ENCODE data around the gene UBAP2.

Gene UBAP2

DNA sequence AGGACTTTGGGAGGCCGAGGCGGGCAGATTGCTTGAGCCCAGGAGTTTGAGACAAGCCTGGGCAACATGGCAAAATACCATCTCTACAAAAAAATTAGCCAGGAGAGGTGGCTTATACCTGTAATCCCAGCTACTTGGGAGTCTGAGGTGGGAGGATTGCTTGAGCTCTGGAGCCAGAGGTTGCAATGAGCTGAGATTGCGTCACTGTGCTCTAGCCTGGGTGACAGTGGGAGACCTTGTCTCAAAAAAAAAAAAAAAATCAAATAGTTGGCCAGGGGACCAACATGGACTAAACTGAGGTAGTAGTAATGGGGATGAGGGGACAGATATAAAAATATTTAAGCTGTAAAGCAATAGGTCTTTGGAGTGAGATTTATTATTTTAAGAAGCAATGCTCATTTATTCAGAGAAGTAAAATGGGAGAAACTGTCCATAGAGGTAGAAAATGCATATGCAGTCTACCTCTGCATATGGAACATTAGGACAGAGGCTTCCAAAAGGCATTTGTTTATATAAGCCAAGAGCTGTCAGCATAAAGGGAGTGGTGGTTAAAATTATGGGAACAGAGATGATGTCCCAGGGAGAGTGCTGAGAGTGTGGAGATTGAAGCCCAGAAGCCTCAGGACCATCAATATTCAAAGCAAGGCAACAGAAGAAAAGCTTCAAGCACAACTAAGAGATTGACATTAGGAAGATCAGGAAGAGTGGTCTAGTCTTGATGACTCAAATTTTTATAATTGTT is 133.6 kb downstream of the UBAP2 start:
- peaks cover 13 to 59% (median 41%) of the 10 kb centered on the region in 4 experiments for H3K36me3 ChIP-seq (ENCODE audit: control insufficient read depth in 4 of 4, insufficient read depth in 4 of 4, low read length in 3 of 4)
- POLR2A ChIA-PET, result no interaction called here
- no peak for DNase-seq
- no peaks in the 10 kb centered on the region for H3K9me3 ChIP-seq (ENCODE audit: control extremely low read depth in 1 of 5, control insufficient read depth in 4 of 5, insufficient read depth in 2 of 5, low read depth in 1 of 5, low read length in 4 of 5)
- no peak overlapping the region for H3K4me3 ChIP-seq (ENCODE audit: control insufficient read depth in 1 of 7, extremely low read depth in 1 of 7, insufficient read depth in 4 of 7, low read depth in 2 of 7, low read length in 6 of 7)
- no CpG with 5 or more reads among the region's 3 CpGs for WGBS (ENCODE audit: insufficient coverage)
- CTCF ChIA-PET, result interaction anchor here (1.0 to 5.8 kb wide), 2 partner anchors 10 to 101 kb away, joined by 3 to 31 read pairs; no protein-coding TSS in a partner anchor
- no peaks in the 10 kb centered on the region for H3K4me1 ChIP-seq (ENCODE audit: control extremely low read depth in 1 of 4, control insufficient read depth in 4 of 4, insufficient read depth in 4 of 4, low read length in 3 of 4)
- no peaks in the 10 kb centered on the region for H3K27me3 ChIP-seq (replicated peaks in 2 of 5; ENCODE audit: control insufficient read depth in 4 of 5, insufficient read depth in 5 of 5, low read length in 4 of 5)
- H3K27ac ChIP-seq (ENCODE audit: insufficient read depth in 1 of 2, low read depth in 1 of 2, low read length in 2 of 2, poor library complexity in 1 of 2, severe bottlenecking in 2 of 2), result no peak overlapping the region

DNA sequence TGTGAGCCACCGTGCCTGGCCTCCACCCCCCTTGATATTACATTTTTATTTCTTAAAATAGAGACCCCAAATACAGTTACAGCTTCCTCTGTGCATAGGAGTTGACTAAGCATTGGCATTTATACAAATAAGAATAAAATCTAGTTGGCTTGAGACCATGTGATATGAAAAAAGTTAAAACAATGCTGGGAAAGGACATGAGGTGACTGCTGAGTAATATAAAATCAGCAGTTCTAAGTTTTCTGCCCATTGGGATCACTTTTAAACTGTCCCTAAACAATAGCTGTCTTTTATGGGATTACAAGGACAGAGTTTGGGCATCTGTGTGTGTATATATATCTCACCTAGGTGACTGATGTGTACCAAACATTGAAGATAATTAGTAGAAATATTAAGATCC is 135.1 kb downstream of the UBAP2 start:
- Histone ChIP-seq H3K9me3 (ENCODE audit: control extremely low read depth in 1 of 5, control insufficient read depth in 4 of 5, insufficient read depth in 2 of 5, low read depth in 1 of 5, low read length in 4 of 5) (no peaks in the 10 kb centered on the region), H3K27ac (ENCODE audit: insufficient read depth in 1 of 2, low read depth in 1 of 2, low read length in 2 of 2, poor library complexity in 1 of 2, severe bottlenecking in 2 of 2) (no peak overlapping the region), H3K4me1 (ENCODE audit: control extremely low read depth in 1 of 4, control insufficient read depth in 4 of 4, insufficient read depth in 4 of 4, low read length in 3 of 4) (no peaks in the 10 kb centered on the region), H3K4me3 (ENCODE audit: control insufficient read depth in 1 of 7, extremely low read depth in 1 of 7, insufficient read depth in 4 of 7, low read depth in 2 of 7, low read length in 6 of 7) (no peak overlapping the region), H3K36me3 (ENCODE audit: control insufficient read depth in 4 of 4, insufficient read depth in 4 of 4, low read length in 3 of 4) (peaks cover 9 to 46% (median 32%) of the 10 kb centered on the region in 4 experiments), H3K27me3 (replicated peaks in 2 of 5; ENCODE audit: control insufficient read depth in 4 of 5, insufficient read depth in 5 of 5, low read length in 4 of 5) (no peaks in the 10 kb centered on the region)
- ChIA-PET POLR2A (no interaction called here), CTCF (interaction anchor here (1.1 to 5.8 kb wide), 5 partner anchors 8 to 58 kb away, joined by 3 to 31 read pairs (median 5); no protein-coding TSS in a partner anchor)
- DNase-seq, result no peak
- WGBS (ENCODE audit: insufficient coverage), result no CpG with 5 or more reads among the region's 1 CpG

DNA sequence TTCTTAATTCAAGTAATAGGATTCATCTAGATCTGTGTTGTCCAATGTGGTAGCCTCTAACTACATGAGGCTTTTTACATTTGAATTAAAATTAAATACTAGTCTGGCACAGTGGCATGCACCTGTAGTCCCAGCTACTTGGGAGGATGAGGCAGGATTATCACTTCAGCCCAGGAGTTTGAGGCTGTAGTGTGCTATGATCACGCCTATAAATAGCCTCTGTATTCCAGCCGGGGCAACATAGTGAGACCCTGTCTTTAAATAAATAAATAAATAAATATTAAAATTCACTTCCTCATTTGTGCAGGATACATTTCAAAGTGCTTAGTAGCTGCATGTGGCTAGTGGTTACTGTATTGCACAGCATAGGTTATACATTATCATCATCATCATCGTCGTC is 139.9 kb downstream of the UBAP2 start:
- H3K27ac ChIP-seq (ENCODE audit: insufficient read depth in 1 of 2, low read depth in 1 of 2, low read length in 2 of 2, poor library complexity in 1 of 2, severe bottlenecking in 2 of 2), result no peak overlapping the region
- no peaks in the 10 kb centered on the region for H3K27me3 ChIP-seq (replicated peaks in 2 of 5; ENCODE audit: control insufficient read depth in 4 of 5, insufficient read depth in 5 of 5, low read length in 4 of 5)
- no CpG with 5 or more reads among the region's 4 CpGs for WGBS (ENCODE audit: insufficient coverage)
- no peaks in the 10 kb centered on the region for H3K9me3 ChIP-seq (ENCODE audit: control extremely low read depth in 1 of 5, control insufficient read depth in 4 of 5, insufficient read depth in 2 of 5, low read depth in 1 of 5, low read length in 4 of 5)
- CTCF ChIA-PET, result interaction anchor here (1.3 kb wide), 1 partner anchor 12 kb away, joined by 3 read pairs; no protein-coding TSS in a partner anchor
- H3K36me3 ChIP-seq (ENCODE audit: control insufficient read depth in 4 of 4, insufficient read depth in 4 of 4, low read length in 3 of 4), result peaks cover 0 to 29% (median 14%) of the 10 kb centered on the region in 4 experiments
- no peaks in the 10 kb centered on the region for H3K4me1 ChIP-seq (ENCODE audit: control extremely low read depth in 1 of 4, control insufficient read depth in 4 of 4, insufficient read depth in 4 of 4, low read length in 3 of 4)
- H3K4me3 ChIP-seq (ENCODE audit: control insufficient read depth in 1 of 7, extremely low read depth in 1 of 7, insufficient read depth in 4 of 7, low read depth in 2 of 7, low read length in 6 of 7), result no peak overlapping the region
- peak in 2 of 3 donors; percentile 17 to 23 for DNase-seq
- POLR2A ChIA-PET, result no interaction called here

DNA sequence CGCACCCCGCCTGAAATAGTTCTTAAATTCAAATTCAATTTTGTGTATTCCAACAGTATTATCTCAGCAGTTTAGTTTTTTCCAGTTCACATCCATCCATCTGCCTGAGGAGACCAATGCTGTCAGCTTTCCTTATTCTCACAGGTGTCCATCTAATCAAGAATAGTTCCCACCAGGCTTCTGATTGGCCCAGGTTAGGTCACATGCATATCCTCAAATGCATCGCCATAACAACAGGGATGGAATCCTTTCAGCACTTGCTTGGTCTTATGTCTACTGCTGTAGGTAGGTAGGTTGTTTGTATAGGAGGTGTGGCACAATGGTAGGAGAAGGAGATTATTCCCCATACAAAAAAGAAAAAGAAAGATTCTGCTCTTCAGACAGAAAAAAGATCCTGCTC is 140.6 kb downstream of the UBAP2 start:
- Histone ChIP-seq H3K4me3 (ENCODE audit: control insufficient read depth in 1 of 7, extremely low read depth in 1 of 7, insufficient read depth in 4 of 7, low read depth in 2 of 7, low read length in 6 of 7) (no peak overlapping the region), H3K27ac (ENCODE audit: insufficient read depth in 1 of 2, low read depth in 1 of 2, low read length in 2 of 2, poor library complexity in 1 of 2, severe bottlenecking in 2 of 2) (no peak overlapping the region), H3K9me3 (ENCODE audit: control extremely low read depth in 1 of 5, control insufficient read depth in 4 of 5, insufficient read depth in 2 of 5, low read depth in 1 of 5, low read length in 4 of 5) (no peaks in the 10 kb centered on the region), H3K27me3 (replicated peaks in 2 of 5; ENCODE audit: control insufficient read depth in 4 of 5, insufficient read depth in 5 of 5, low read length in 4 of 5) (no peaks in the 10 kb centered on the region), H3K36me3 (ENCODE audit: control insufficient read depth in 4 of 4, insufficient read depth in 4 of 4, low read length in 3 of 4) (peaks cover 0 to 27% (median 13%) of the 10 kb centered on the region in 4 experiments), H3K4me1 (ENCODE audit: control extremely low read depth in 1 of 4, control insufficient read depth in 4 of 4, insufficient read depth in 4 of 4, low read length in 3 of 4) (no peaks in the 10 kb centered on the region)
- 95% methylated on average over 2 of the region's 3 CpGs for WGBS (ENCODE audit: insufficient coverage)
- POLR2A ChIA-PET, result no interaction called here
- CTCF ChIA-PET, result no interaction called here
- no peak for DNase-seq

DNA sequence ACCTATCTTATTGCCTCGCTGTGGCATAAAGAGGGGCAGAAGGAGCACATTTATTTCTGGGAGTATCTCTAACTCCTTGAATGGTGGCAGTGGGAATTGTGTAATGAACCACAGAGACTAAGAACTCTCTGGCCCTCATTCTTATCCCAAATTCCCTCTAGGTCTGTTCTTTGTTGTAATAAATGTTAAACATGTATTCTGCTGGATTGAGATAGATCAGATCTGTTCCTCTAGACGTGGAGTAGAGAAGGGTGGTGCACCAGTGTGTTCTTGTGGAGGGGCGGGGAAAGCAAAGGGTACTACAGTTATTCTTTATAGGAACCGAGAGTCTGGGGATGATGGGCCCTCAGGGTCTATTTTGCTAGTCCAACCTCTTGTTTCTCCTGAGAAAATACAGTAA is 141.3 kb downstream of the UBAP2 start:
- no peak for DNase-seq
- WGBS (ENCODE audit: insufficient coverage), result 100% methylated on average over 2 of the region's 4 CpGs
- Histone ChIP-seq H3K9me3 (ENCODE audit: control extremely low read depth in 1 of 5, control insufficient read depth in 4 of 5, insufficient read depth in 2 of 5, low read depth in 1 of 5, low read length in 4 of 5) (no peaks in the 10 kb centered on the region), H3K27ac (ENCODE audit: insufficient read depth in 1 of 2, low read depth in 1 of 2, low read length in 2 of 2, poor library complexity in 1 of 2, severe bottlenecking in 2 of 2) (no peak overlapping the region), H3K4me3 (ENCODE audit: control insufficient read depth in 1 of 7, extremely low read depth in 1 of 7, insufficient read depth in 4 of 7, low read depth in 2 of 7, low read length in 6 of 7) (no peak overlapping the region), H3K36me3 (ENCODE audit: control insufficient read depth in 4 of 4, insufficient read depth in 4 of 4, low read length in 3 of 4) (peaks cover 0 to 27% (median 9%) of the 10 kb centered on the region in 4 experiments), H3K27me3 (replicated peaks in 2 of 5; ENCODE audit: control insufficient read depth in 4 of 5, insufficient read depth in 5 of 5, low read length in 4 of 5) (no peaks in the 10 kb centered on the region), H3K4me1 (ENCODE audit: control extremely low read depth in 1 of 4, control insufficient read depth in 4 of 4, insufficient read depth in 4 of 4, low read length in 3 of 4) (no peaks in the 10 kb centered on the region)
- ChIA-PET CTCF (interaction anchor here (1.0 kb wide), 1 partner anchor 13 kb away, joined by 4 read pairs; no protein-coding TSS in a partner anchor), POLR2A (no interaction called here)

DNA sequence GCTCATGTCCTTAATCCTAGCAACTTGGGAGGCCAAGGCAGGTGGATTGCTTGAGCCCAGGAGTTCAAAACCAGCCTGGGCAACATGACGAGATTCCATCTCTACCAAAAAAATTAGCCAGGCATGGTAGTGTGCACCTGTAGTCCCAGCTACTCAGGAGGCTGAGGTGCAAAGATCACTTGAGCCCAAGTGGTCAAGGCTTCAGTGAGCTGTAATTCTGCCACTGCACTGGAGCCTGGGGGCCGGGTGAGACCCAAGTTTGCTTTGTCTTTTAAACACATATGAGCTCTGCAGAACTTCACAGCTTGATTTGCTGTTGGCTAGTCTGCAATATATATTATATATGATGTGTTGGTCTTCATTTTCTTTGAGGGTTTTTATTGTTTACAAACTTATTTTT is 141.9 kb downstream of the UBAP2 start:
- Histone ChIP-seq H3K4me1 (ENCODE audit: control extremely low read depth in 1 of 4, control insufficient read depth in 4 of 4, insufficient read depth in 4 of 4, low read length in 3 of 4) (no peaks in the 10 kb centered on the region), H3K36me3 (ENCODE audit: control insufficient read depth in 4 of 4, insufficient read depth in 4 of 4, low read length in 3 of 4) (peaks cover 0 to 27% (median 13%) of the 10 kb centered on the region in 4 experiments), H3K4me3 (ENCODE audit: control insufficient read depth in 1 of 7, extremely low read depth in 1 of 7, insufficient read depth in 4 of 7, low read depth in 2 of 7, low read length in 6 of 7) (no peak overlapping the region), H3K9me3 (ENCODE audit: control extremely low read depth in 1 of 5, control insufficient read depth in 4 of 5, insufficient read depth in 2 of 5, low read depth in 1 of 5, low read length in 4 of 5) (no peaks in the 10 kb centered on the region), H3K27me3 (replicated peaks in 2 of 5; ENCODE audit: control insufficient read depth in 4 of 5, insufficient read depth in 5 of 5, low read length in 4 of 5) (no peaks in the 10 kb centered on the region), H3K27ac (ENCODE audit: insufficient read depth in 1 of 2, low read depth in 1 of 2, low read length in 2 of 2, poor library complexity in 1 of 2, severe bottlenecking in 2 of 2) (no peak overlapping the region)
- POLR2A ChIA-PET, result no interaction called here
- CTCF ChIA-PET, result interaction anchor here (0.8 to 1.0 kb wide), 2 partner anchors 13 to 17 kb away, joined by 3 to 4 read pairs; no protein-coding TSS in a partner anchor
- 100% methylated on average over 1 of the region's 2 CpGs for WGBS (ENCODE audit: insufficient coverage)
- DNase-seq, result no peak

DNA sequence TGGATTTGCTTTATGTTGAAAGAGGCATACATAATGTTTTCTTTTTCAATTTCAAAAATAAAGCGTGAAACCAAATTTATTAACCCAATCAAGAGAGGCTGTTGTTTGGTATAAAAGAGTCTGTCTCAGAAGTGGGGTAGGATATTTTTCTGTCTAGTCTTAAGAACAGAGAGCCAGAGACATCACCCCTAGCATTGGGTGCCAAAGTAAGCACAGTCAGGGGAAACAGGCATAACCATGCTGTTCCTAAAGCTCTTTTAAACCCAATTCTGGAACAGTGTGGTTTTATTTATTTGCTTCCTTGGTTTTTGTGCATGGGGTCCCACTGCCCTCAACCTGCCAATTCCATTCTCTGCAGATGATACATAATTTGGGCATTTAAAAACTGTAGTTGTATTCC is 143.6 kb downstream of the UBAP2 start:
- ChIA-PET POLR2A (no interaction called here), CTCF (interaction anchor here (1.0 kb wide), 1 partner anchor 12 kb away, joined by 3 read pairs; no protein-coding TSS in a partner anchor)
- Histone ChIP-seq H3K4me1 (ENCODE audit: control extremely low read depth in 1 of 4, control insufficient read depth in 4 of 4, insufficient read depth in 4 of 4, low read length in 3 of 4) (no peaks in the 10 kb centered on the region), H3K9me3 (ENCODE audit: control extremely low read depth in 1 of 5, control insufficient read depth in 4 of 5, insufficient read depth in 2 of 5, low read depth in 1 of 5, low read length in 4 of 5) (no peaks in the 10 kb centered on the region), H3K27ac (ENCODE audit: insufficient read depth in 1 of 2, low read depth in 1 of 2, low read length in 2 of 2, poor library complexity in 1 of 2, severe bottlenecking in 2 of 2) (no peak overlapping the region), H3K27me3 (replicated peaks in 2 of 5; ENCODE audit: control insufficient read depth in 4 of 5, insufficient read depth in 5 of 5, low read length in 4 of 5) (no peaks in the 10 kb centered on the region), H3K4me3 (ENCODE audit: control insufficient read depth in 1 of 7, extremely low read depth in 1 of 7, insufficient read depth in 4 of 7, low read depth in 2 of 7, low read length in 6 of 7) (no peak overlapping the region), H3K36me3 (ENCODE audit: control insufficient read depth in 4 of 4, insufficient read depth in 4 of 4, low read length in 3 of 4) (peaks cover under 1 to 41% (median 18%) of the 10 kb centered on the region in 4 experiments)
- WGBS (ENCODE audit: insufficient coverage), result no CpG with 5 or more reads among the region's 1 CpG
- DNase-seq, result no peak

Measured in common myeloid progenitor, CD34-positive (primary cell).